Measurements from ENCODE around the gene SPG11.
"Not testable (repeated sequence)": the region's sequence is repeated elsewhere in the genome, so short reads cannot be mapped to it uniquely, and the experiment has no call there.

The SPG11 gene

GRCh38 chr15:44706946-44707636 lies 43.6 kb upstream of the SPG11 start:
- H3K9me3 ChIP-seq, result no peaks in the 10 kb centered on the region
- no peaks in the 10 kb centered on the region for H3K36me3 ChIP-seq
- H3K27me3 ChIP-seq, result no peaks in the 10 kb centered on the region
- DNase-seq, result no peak
- no peak for TF ChIP-seq CTCF (IDR thresholded peaks at IDR 0.05; ENCODE audit: low read depth, low read length)
- H3K4me3 ChIP-seq (ENCODE audit: low read depth, low read length), result no peak overlapping the region
- H3K4me1 ChIP-seq, result no peaks in the 10 kb centered on the region

GRCh38 chr15:44706401-44706800 lies 42.9 kb upstream of the SPG11 start:
- H3K9me3 ChIP-seq, result peaks cover 3% of the 10 kb centered on the region; the same call in 1 of the 2 replicates
- H3K4me3 ChIP-seq (ENCODE audit: low read depth, low read length), result no peak overlapping the region
- H3K4me1 ChIP-seq, result no peaks in the 10 kb centered on the region
- H3K36me3 ChIP-seq, result no peaks in the 10 kb centered on the region
- no peaks in the 10 kb centered on the region for H3K27me3 ChIP-seq
- DNase-seq, result no peak
- no peak for TF ChIP-seq CTCF (IDR thresholded peaks at IDR 0.05; ENCODE audit: low read depth, low read length)

- TF ChIP-seq CTCF (IDR thresholded peaks at IDR 0.05; ENCODE audit: low read depth, low read length), result no peak
- Histone ChIP-seq H3K9me3 (peaks cover 3% of the 10 kb centered on the region; the same call in 1 of the 2 replicates), H3K36me3 (no peaks in the 10 kb centered on the region), H3K4me1 (no peaks in the 10 kb centered on the region), H3K27me3 (no peaks in the 10 kb centered on the region), H3K4me3 (ENCODE audit: low read depth, low read length) (no peak overlapping the region)
- no peak for DNase-seq
These were observed 42.5 kb upstream of the SPG11 start for GRCh38 chr15:44705986-44706385.

GRCh38 chr15:44700676-44701075 lies 37.2 kb upstream of the SPG11 start:
- H3K4me3 ChIP-seq (ENCODE audit: low read depth, low read length); H3K4me1 ChIP-seq; DNase-seq; H3K9me3 ChIP-seq; H3K36me3 ChIP-seq; H3K27me3 ChIP-seq: not testable (repeated sequence)

GRCh38 chr15:44698641-44699040 lies 35.2 kb upstream of the SPG11 start:
- Histone ChIP-seq H3K27me3 (peaks cover 3% of the 10 kb centered on the region), H3K4me1 (no peaks in the 10 kb centered on the region), H3K4me3 (ENCODE audit: low read depth, low read length) (no peak overlapping the region), H3K9me3 (peaks cover 3% of the 10 kb centered on the region; the same call in 1 of the 2 replicates), H3K36me3 (no peaks in the 10 kb centered on the region)
- no peak for DNase-seq
- no peak for TF ChIP-seq CTCF (IDR thresholded peaks at IDR 0.05; ENCODE audit: low read depth, low read length)

- TF ChIP-seq CTCF (IDR thresholded peaks at IDR 0.05; ENCODE audit: low read depth, low read length), result no peak
- H3K4me3 ChIP-seq (ENCODE audit: low read depth, low read length), result no peak overlapping the region
- H3K36me3 ChIP-seq, result no peaks in the 10 kb centered on the region
- peaks cover 3% of the 10 kb centered on the region; the same call in 1 of the 2 replicates for H3K9me3 ChIP-seq
- H3K4me1 ChIP-seq, result no peaks in the 10 kb centered on the region
- peaks cover 3% of the 10 kb centered on the region for H3K27me3 ChIP-seq
- DNase-seq, result no peak
These were observed 33.6 kb upstream of the SPG11 start for GRCh38 chr15:44697014-44697413.
